G401.6 (cell line): ENCODE results near the gene THAP5.

Source experiments
- FAIRE-seq: peaks from 2 replicates; lab custom pipeline; 2012; peaks lifted over from hg19 to GRCh38; lab: Jason Lieb, UNC

THAP5 gene

GRCh38 chr7:108529341-108529740, 40.2 kb downstream of the THAP5 start:
- FAIRE-seq: no peak

- FAIRE-seq: no peak
Measured at GRCh38 chr7:108528183-108528712, 41.3 kb downstream of the THAP5 start.

GRCh38 chr7:108526768-108527017, 42.8 kb downstream of the THAP5 start:
- no peak for FAIRE-seq

- peak; percentile 98 for FAIRE-seq
Measured at GRCh38 chr7:108525985-108526767, 43.3 kb downstream of the THAP5 start, which contains the start of gene PNPLA8. TSS of gene PNPLA8 (minus strand) at chr7:108526135. CDS start at chr7:108515491, 10,644 bp downstream.

- peak; percentile 45 for FAIRE-seq
Measured at GRCh38 chr7:108525327-108525984, 44.0 kb downstream of the THAP5 start.

GRCh38 chr7:108522780-108523179, 46.7 kb downstream of the THAP5 start:
- no peak for FAIRE-seq

GRCh38 chr7:108517951-108518350, 51.6 kb downstream of the THAP5 start:
- FAIRE-seq: no peak

- FAIRE-seq: peak; percentile 27
Measured at GRCh38 chr7:108515630-108516029, 53.9 kb downstream of the THAP5 start.

- FAIRE-seq: no peak
Measured at GRCh38 chr7:108515013-108515412, 54.5 kb downstream of the THAP5 start.
